Keratinocyte (primary cell): ENCODE measurements around the gene AKR1A1.

Source experiments
- CTCF ChIP-seq, 3 experiments: IDR thresholded peaks in 1 of 3; conservative IDR thresholded peaks in 1 of 3; optimal IDR thresholded peaks in 1 of 3; 2 replicates in 2 of 3; 3 replicates in 1 of 3; pipeline versions ENCODE3 to v1.5.1; 2011; ENCODE audit warnings: low read length in 3 of 3, mild to moderate bottlenecking in 3 of 3, moderate library complexity in 2 of 3, control low read depth in 1 of 3, inconsistent platforms in 1 of 3; ENCODE audit not compliant: insufficient read depth in 2 of 3; ENCODE audit errors: extremely low read depth in 1 of 3
- EZH2 ChIP-seq: IDR thresholded peaks from one replicate; pipeline ENCODE4 v1.6.1; 2012; ENCODE audit warnings: inconsistent platforms, mild to moderate bottlenecking, low read length, moderate library complexity

- TF ChIP-seq CTCF (optimal IDR thresholded peaks at IDR 0.05 in 1 of 3, IDR thresholded peaks at IDR 0.05 in 1 of 3, conservative IDR thresholded peaks at IDR 0.05 in 1 of 3; ENCODE audit: extremely low read depth in 1 of 3, insufficient read depth in 2 of 3, low read length in 3 of 3) (no peak), EZH2 (no peak)
These were observed 6.9 kb downstream of the AKR1A1 start for GRCh38 chr1:45557422-45557944.
